Measurements from ENCODE around the gene PLA2G4E. TPM values are rescaled to one million over a fixed set of nuclear protein-coding genes. Genes with fewer than 3 reads are reported as not detected.

PLA2G4E gene
- total RNA-seq, 4 donors from 2014 or later: 0.12 TPM; not detected in 3

- peak; percentile 35 for ATAC-seq (ENCODE audit: low FRiP score)
- no peak for DNase-seq (ENCODE audit: low spot score)
- TF ChIP-seq CTCF (IDR thresholded peaks at IDR 0.05): no peak
Measured at GRCh38 chr15:42042602-42043400, 22.0 kb upstream of the PLA2G4E start.

GRCh38 chr15:42038401-42038800, 17.6 kb upstream of the PLA2G4E start:
- ATAC-seq (ENCODE audit: low FRiP score) (no peak), DNase-seq (ENCODE audit: low spot score) (no peak)
- TF ChIP-seq CTCF (IDR thresholded peaks at IDR 0.05): no peak

- ATAC-seq (ENCODE audit: low FRiP score) (no peak), DNase-seq (ENCODE audit: low spot score) (no peak)
- no peak for TF ChIP-seq CTCF (IDR thresholded peaks at IDR 0.05)
Measured at GRCh38 chr15:42037656-42038055, 16.8 kb upstream of the PLA2G4E start.

- ATAC-seq (ENCODE audit: low FRiP score) (no peak), DNase-seq (ENCODE audit: low spot score) (no peak)
- no peak for TF ChIP-seq CTCF (IDR thresholded peaks at IDR 0.05)
Measured at GRCh38 chr15:42036966-42037365, 16.1 kb upstream of the PLA2G4E start.

- no peak for TF ChIP-seq CTCF (IDR thresholded peaks at IDR 0.05)
- no peak for ATAC-seq (ENCODE audit: low FRiP score)
- DNase-seq (ENCODE audit: low spot score): no peak
Measured at GRCh38 chr15:42036112-42036905, 15.5 kb upstream of the PLA2G4E start.

- ATAC-seq (ENCODE audit: low FRiP score): no peak
Measured at GRCh38 chr15:42035435-42035761, 14.6 kb upstream of the PLA2G4E start.

More at GRCh38 chr15:42035435-42035761, 14.6 kb upstream of the PLA2G4E start:
- no peak for DNase-seq (ENCODE audit: low spot score)
- no peak for TF ChIP-seq CTCF (IDR thresholded peaks at IDR 0.05)

Measured in omental fat pad (tissue), 4 donors.